GM03348 (cell line): Measurements from ENCODE around the gene DTNA.
A peak's percentile ranks its signal among the peaks of the same experiment; 100 is the strongest.

Experiments used
- DNase-seq: peaks from one replicate; pipeline ENCODE4 v3.0.0; 2012; ENCODE audit warnings: low spot score

Gene DTNA

DNA sequence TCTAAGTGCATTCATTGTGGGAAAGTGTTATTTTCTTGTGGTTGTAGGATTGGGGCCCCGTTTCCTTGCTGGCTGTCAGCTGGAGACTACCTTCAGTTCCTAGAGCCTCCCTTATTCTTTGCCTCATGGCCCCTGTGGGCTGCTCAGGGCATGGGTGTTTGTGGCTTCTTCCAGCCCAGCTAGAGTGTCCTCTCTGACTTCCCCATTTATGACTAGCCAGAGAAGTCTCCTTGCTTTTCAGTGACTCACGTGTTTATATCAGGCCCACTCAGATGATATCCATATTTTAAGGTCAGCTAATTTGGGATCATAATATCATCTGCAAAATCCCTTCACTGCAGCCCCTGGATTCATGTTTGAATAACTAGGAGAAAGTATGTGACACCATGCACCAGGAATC, 62.8 kb downstream of the DTNA start:
- DNase-seq: peak; percentile 29

DNA sequence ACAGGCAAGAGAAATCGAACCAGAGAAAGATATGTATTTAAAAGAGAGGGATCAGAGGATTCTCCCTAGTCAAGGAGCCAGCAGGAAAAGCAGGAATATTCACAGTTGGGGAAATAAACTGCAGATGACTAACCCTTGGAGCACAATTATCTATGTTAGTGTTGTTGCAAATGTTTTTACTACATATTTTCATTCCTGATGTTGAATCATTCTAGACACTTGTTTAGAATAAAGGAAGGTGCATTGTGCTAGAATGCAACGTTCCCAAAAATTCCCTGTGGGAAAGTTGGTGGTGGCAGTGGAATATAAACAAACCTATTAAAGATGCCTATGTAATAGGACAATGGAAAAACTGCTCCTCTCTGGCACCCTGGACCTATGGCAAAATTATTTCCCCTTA, 63.3 kb downstream of the DTNA start:
- peak; percentile 45 for DNase-seq

DNA sequence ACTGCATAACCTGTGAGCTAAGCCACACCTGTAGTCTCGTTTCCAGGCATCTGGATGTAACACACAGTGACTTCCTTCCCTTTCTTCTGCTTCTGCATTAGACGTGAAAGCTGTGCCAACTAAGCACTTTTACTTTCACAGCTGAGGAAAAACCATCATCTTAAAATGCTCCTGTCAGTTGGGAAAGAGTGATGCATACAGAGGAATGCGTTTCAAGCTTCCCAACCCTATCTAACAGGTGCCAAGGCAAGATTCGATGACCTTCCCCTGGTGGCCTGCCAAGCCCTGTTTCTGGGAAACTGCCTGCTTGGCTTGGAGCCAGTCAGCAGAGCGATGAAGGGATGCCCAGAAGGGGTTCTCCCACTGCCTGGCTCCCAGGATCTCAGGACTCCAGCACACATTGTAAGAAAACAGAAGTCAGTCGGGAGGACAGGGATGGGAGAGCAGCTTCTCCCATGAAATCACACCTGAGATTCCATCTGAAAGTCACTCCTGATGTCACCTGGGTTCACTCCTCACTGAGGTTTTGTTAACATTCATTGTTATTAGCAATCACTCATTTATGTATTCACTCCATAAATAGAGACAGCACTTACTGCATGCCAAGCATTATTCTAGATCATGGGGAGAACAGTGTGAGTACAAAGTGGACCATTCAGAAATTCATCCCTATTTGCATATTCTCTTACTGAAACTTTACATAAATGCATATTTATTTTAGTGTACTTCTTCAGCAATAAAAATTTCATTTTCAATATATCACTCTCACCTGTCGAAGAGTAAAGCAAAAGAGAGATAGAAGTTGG, 64.1 kb downstream of the DTNA start:
- peak; percentile 10 for DNase-seq

DNA sequence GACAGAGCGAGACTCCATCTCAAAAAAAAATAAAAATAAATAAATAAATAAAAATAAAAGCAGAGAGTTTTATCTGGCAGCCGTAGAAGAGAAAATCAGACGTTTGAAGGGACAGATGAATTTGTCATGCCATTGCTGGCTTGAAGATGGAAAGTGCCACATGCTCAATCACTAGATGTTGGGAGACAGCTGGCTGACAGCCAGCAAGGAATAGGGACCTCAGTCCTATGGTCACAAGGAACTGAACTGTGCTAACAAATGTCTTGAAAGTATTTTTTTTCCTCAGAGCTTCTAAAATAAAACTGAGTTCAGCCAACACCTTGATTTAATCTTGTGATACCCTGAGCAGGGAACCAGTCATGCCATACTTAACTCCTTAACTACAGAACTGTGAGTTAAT, 65.4 kb downstream of the DTNA start:
- no peak for DNase-seq

DNA sequence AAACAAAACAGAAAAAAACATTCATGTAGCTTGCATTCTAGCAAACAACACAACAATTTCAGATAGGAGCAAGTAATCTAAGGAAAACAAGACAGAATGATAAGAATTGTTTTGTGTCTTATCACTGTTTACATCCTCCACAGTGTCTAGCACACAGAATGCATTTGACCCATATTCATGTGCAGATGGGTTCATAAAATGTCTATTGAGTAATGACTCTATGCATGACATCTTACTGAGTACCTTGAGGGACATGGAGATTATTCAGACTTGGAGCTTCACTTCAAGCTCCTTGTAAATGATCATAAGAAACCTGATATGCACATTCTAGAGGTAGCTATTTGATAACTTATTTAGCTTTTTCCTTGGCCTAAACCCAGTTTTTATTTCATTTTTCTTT, 69.0 kb downstream of the DTNA start:
- DNase-seq: no peak

DNA sequence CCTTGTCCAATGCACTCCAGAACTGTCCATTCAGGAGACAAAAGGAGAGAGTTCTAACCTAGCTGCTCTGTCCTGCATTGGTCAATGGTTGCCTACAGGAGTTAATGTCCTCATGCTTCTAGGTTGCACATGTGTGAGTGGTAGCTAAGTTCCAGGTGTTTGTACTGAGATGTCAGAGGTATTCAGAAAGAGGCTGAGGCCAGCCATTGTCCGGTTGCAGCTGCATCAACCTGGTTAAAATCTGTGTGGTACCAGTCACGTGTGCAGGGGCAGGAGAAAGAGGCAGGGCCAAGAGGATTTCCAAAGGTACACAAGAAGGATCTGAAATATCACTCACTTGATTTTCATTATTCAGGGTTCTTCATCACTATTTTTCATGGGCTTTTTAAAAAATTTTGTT, 70.8 kb downstream of the DTNA start:
- DNase-seq: no peak

DNA sequence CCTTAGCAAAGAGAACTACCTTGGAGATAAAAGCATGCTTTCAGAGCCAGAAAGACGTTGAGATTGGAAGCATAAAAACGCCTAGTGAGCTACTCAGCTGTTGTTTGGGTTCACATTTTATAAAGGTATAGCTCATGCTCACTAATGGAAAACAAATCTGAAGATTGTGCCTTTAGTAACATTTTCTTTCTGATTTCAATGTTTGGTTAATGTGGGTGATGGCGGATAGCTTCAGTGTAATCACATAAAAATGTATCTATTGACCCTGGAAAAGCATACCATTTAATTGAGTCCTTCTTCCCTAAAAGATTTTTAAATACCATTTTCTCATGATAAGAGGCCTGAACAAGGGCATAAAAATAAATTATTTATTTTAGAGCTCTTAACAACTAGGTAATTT, 73.4 kb downstream of the DTNA start:
- DNase-seq: no peak

DNA sequence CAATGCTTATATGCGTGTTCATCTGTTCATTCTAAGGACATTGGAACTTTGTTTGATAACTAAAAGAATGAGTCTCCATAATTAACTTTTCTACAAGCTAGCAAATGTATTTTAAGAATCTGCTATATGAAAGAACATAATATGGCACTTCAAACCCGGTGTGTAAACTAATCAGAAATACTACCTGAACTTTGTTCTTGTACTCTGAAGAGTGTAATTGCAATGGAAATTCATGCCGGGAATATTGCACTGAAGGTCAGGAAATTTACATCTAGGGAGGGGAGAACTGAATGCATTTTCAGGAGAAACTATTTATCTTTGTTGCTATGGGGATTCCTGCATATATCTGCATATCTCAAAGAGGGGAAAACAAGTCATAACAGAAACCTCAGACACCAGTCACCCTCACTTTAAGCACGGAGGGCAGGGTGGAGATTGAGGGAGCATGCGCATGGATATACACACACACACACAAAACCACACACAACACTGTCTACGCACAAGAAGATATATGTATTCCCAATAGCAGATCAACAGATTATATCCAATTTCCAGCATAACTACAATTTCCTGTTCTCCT, 76.2 kb downstream of the DTNA start:
- DNase-seq: no peak

DNA sequence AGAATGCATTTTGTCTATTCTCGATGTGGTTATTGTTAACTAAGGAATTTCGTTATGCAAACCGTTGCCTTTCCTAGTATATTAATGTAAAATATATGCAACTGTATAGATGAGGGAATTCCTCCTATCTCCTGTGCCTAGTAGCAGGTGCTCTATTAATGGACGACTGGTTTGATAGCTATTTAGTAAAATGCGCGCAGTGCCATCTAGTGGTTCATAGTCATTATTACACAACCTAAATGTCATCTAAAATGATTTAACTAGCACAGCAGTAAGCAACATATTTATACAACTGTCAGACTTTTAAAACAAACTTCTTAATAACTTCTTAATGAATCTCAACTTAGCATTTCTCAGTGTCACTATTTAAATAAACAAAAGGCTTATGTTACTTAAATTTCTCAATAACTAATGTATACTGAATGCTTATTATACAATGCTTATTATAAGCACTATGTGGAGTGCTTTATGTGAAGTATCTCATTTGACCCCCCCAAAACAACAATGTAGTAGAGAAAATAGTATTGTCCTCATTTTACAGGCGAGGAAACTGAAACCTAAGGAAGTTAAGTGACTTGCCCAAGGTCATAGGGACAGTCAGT, 77.9 kb downstream of the DTNA start:
- peak; percentile 66 for DNase-seq

DNA sequence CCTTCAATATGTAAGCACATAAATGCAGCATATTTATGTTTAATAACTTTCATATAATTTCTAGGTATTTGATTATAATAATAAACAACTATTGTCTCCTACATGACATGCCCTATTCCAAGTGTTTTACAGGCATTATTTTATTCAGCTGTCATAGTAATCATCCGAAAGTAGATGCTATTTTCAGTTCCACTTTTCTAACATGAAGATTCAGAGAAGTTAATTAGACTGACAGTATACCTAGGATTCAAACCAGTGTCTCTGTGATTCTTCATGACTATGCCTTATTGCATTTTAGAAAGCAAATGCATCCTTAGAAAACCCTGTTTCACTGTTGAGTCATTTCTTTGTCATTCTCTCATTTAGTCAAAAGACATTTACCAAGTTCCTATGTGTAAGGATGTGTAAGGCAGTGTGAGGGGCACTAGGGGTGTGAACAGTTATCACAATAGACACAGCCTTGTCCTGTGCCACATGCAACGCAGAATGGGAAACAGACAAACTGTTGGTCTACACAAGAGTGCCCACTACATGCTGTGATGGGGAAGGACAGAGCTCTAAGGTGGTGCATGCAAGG, 79.8 kb downstream of the DTNA start:
- DNase-seq: no peak

DNA sequence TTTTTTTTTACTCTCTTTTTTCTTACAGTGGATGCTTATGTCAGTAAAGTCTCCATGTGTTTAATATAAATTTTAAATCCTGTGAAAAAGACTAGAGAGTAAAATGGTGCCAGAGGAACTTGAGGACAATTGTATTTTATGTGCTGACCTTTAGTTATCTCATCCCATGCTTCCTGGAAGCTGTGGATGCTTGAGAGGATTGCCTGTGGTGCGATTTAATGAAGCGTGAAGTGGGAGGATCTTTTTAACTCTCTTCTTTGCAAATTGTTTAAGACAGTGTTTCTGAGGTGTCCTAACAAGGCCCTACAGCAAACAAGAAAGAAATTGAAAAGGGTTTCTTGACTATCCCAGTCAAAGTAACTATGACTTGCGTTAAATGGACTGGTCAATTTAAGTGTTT, 84.2 kb downstream of the DTNA start:
- no peak for DNase-seq

DNA sequence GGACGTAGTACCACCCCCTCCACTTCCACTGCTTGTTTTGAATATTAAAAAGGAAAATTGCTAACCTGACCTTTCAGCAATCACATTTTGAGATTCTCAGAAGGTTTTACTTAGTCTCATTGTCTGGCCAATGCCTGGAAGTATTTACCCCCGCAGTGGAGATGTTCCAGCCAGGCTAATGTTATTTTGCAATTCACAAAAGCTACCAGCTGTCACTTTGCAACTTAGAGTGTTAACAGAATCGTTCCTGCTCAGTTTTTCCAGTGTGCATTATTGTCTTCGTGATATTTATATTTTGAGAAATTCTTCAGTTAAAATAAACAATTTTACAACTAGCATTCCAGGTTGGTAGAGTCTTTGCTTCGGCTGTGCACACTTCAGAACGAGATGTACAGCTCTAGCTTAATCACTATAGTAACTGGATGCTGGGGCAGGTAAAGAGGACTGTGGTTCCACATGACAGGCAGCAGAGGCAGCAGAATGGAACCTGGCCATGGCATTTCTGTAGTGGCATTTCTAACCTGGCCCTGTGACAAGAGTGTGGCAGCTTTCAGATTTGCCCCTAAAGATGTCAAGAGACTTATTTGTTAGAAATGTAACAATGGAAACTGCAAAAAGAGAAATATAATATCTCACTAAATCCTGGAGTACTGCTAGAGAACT, 85.1 kb downstream of the DTNA start:
- DNase-seq: no peak

DNA sequence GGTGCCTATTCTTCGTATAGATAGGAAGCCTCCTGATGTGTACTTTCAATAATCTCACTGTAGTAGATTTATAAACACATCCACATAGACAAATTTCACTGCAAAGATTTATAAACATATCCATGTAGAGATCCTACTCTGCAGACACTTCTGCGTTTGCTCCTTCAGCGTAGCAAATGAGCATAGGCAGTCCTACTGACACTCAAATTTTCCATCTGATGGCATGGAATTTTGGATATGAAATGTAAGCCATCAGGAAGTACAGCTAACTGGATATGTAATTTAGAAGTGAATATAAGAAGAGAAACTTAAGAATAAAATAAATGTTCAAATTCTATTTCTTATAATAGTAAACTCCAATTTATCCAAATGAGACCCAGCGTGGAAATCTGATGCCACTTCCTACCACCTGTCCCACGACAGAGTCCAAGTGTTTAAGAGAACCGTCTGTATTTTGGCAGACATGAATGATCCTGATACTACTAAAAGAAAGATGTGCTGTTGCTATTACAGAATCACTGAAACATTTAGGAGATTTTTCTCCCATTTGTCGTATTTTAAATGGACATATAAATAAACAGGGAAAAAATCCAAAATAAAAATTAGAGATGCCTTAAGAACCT, 86.0 kb downstream of the DTNA start:
- no peak for DNase-seq

DNA sequence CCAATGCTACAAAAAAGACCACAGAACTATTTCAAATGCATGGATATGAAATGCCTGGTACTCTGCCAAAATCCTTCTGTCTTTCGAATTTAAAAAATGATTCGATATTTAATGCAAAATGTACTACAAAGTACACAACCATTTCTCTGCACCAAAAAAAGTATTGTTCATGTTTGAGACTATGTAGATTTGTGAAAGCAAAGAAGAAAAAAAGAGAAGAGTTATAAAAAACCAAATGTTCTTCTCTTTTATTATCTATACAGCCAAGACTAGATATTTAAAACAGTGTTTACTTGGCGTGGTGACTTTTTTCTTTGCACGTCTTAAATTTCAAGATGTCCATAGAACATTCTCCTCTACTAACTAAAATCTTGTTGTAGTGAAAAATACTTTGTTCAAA, 89.2 kb downstream of the DTNA start:
- no peak for DNase-seq

DNA sequence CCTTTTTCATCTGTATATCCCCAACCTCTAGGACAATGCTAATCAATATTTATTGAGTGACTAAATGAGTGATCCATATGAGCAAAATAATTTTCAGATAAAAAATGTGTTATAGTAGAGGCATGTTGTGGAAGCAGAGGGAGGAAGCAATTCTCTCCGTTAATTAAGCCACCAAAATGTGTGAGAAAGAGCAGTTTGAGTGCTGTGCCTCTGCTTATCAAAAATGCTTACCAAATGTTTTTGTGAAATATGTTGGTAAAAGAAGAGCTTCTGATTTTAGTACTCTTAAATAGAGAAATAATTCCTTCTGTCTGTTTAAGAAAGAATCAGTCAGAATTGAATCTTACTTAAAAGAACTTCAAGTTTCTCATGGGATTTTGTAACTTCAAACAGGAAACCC, 90.3 kb downstream of the DTNA start:
- DNase-seq: no peak

DNA sequence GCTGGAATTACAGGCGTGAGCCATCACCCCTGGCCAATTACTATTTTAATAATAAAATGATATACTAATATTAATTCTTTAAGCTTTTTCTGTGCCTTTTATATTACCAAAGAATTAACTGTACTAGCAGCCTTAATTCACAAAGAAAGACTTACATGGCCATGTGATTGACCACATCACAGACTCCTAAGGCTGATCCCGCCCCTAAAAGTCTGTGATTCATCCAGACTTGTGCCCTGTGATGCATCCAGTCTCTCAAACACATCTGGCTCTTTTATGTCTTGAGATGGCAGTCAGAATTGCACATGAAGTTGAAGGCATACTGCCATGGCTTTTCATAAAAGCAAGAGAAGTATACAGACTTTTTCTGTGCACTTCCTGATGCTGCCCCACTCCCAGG, 91.7 kb downstream of the DTNA start:
- peak; percentile 22 for DNase-seq

DNA sequence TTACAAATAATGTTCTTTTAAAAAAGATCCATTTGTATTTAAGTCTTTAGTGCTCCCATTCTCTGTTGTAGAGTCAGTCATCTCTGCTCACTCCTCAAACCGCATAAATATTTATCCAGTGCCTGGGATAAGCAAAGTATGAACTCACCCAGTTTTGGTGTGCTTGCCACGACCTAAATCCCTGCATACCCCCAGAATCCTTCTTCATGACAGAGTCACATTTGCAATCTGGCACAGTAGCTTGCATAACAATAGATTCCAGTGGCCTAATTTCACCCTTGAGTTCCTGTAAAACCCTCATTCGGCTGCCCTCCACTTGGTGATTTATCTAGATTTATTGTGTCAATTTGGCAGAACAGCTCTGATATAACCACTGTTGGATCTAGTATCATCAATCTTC, 92.9 kb downstream of the DTNA start:
- peak; percentile 3 for DNase-seq

DNA sequence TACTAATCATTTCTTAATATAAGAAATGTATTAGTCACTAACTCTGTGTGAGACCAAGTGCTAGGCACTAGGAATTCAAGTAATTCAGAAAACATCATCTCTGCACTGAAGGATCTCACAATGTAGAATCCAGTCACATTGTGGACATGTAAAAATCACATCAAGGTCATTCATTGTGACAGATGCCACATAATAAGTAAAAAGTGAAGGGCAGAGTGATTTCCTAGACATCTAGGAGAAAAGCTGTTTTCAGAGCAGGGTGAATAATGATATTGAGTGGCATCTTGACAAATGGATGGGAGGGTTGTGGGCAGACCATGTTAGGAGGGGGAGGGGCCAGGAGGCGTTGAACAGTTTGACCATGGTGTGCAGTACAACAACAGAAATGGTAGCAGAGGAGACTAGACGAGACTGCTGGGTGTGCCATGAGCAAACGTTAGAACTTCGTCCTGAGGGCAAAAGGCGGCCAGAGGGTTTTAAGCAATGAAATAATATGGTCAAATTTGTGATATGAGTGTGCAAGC, 93.8 kb downstream of the DTNA start:
- DNase-seq: no peak

DNA sequence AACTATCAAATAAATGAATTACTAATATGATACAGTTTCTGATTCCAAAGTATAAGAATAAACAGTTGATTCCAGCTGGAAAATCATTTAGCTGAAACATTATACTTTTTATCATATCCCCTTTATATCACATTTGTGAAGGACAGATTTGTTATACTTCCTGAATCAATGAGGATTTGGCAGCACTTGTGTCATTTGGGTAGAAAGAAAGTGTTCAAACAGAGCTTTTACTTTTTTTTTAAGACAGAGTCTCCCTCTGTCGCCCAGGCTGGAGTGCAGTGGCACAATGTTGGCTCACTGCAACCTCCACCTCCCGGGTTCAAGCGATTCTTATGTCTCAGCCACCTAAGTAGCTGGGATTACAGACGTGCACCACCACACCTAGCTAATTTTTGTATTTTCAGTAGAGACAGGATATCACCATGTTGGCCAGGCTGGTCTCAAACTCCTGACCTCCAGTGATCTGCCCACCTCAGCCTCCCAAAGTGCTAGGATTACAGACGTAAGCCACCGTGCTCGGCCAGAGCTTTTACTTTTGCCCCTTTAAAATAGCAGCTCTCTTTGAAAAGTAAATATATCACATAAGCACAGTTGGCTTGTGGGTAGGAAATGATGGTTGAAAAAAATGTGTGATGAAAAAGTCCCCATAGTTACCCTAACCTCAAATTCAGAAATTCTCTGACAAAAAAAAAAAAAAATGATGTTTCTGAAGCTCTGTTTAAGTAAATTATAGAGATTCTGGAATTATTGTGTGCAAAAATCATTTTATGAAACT, 95.2 kb downstream of the DTNA start:
- no peak for DNase-seq

DNA sequence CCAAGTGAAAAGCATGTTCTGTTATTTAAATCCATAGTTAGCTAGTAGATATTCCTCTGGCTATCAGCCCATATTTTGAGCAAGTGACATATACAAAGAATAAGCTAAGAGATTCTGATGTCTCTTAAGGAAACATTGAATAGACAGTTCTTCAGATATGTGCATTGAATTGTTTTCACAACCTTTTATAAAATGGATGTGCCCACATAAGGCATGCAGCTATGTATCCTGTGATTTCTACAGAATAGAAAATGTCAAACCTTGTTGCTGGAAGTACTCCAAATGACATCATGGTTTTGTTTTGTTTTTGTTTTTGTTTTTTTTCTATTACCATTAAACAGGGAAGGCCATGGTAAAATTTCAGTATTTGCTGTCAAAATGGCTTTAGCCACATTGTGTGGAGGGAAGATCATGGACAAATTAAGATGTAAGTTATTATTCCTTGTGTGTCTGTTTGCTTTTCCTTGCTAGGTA, 95.8 kb downstream of the DTNA start:
- no peak for DNase-seq

DNA sequence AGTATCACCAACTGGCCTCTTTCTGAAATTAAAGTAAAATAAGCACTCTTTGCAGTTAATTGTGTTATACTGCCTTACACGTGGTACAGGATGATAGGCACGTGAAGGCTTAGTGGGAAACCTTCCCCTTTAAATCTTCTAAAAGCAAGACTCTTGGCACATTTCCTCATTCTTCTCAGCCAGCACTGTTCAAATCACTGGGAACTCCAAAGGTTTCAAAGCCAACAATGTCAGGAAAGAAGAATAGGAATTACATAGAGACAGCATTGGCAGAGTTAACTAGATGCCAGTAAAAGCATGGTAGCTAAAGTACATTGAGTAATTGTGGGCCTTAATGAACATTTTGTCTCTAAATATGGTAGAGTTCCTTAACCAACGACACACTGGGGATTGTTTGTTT, 96.4 kb downstream of the DTNA start:
- no peak for DNase-seq
